ENCODE results near the gene TPSD1.
"Not testable (repeated sequence)": the region's sequence is repeated elsewhere in the genome, so short reads cannot be mapped to it uniquely, and the experiment has no call there.

The TPSD1 gene

GRCh38 chr16:1255276-1256122, at the start of gene TPSD1:
TSS of gene TPSD1 (plus strand) at chr16:1256069. CDS start at chr16:1256281, 212 bp downstream.
- not testable (repeated sequence) for DNase-seq (ENCODE audit: low read depth in 2 of 2)

GRCh38 chr16:1206326-1206725, 49.5 kb upstream of the TPSD1 start:
- no peak for DNase-seq (ENCODE audit: low read depth in 2 of 2)

- DNase-seq (ENCODE audit: low read depth in 2 of 2): no peak
Measured at GRCh38 chr16:1206786-1207185, 49.1 kb upstream of the TPSD1 start.

GRCh38 chr16:1208239-1208830, 47.5 kb upstream of the TPSD1 start:
- no peak for DNase-seq (ENCODE audit: low read depth in 2 of 2)

- DNase-seq (ENCODE audit: low read depth in 2 of 2): no peak
Measured at GRCh38 chr16:1209081-1209480, 46.8 kb upstream of the TPSD1 start.

- DNase-seq (ENCODE audit: low read depth in 2 of 2): no peak
Measured at GRCh38 chr16:1210461-1210860, 45.4 kb upstream of the TPSD1 start.

- no peak for DNase-seq (ENCODE audit: low read depth in 2 of 2)
Measured at GRCh38 chr16:1211451-1212268, 44.2 kb upstream of the TPSD1 start.

GRCh38 chr16:1212616-1213194, 43.2 kb upstream of the TPSD1 start:
- DNase-seq (ENCODE audit: low read depth in 2 of 2): no peak

GRCh38 chr16:1213231-1213630, 42.6 kb upstream of the TPSD1 start:
- no peak for DNase-seq (ENCODE audit: low read depth in 2 of 2)

- no peak for DNase-seq (ENCODE audit: low read depth in 2 of 2)
Measured at GRCh38 chr16:1213796-1214372, 42.0 kb upstream of the TPSD1 start.

GRCh38 chr16:1214719-1215118, 41.1 kb upstream of the TPSD1 start:
- DNase-seq (ENCODE audit: low read depth in 2 of 2): no peak

- no peak for DNase-seq (ENCODE audit: low read depth in 2 of 2)
Measured at GRCh38 chr16:1215574-1216295, 40.1 kb upstream of the TPSD1 start.

GRCh38 chr16:1216296-1216619, 39.6 kb upstream of the TPSD1 start:
- DNase-seq (ENCODE audit: low read depth in 2 of 2): no peak

GRCh38 chr16:1216681-1217400, 39.0 kb upstream of the TPSD1 start:
- DNase-seq (ENCODE audit: low read depth in 2 of 2): no peak

- DNase-seq (ENCODE audit: low read depth in 2 of 2): no peak
Measured at GRCh38 chr16:1217526-1217925, 38.3 kb upstream of the TPSD1 start.

- DNase-seq (ENCODE audit: low read depth in 2 of 2): no peak
Measured at GRCh38 chr16:1218061-1218929, 37.6 kb upstream of the TPSD1 start.

GRCh38 chr16:1218930-1219611, 36.8 kb upstream of the TPSD1 start:
- no peak for DNase-seq (ENCODE audit: low read depth in 2 of 2)

- DNase-seq (ENCODE audit: low read depth in 2 of 2): no peak
Measured at GRCh38 chr16:1220098-1220728, 35.7 kb upstream of the TPSD1 start.

All from fibroblast of skin of left biceps (primary cell).